Measurements from ENCODE around the gene ACBD4.

Gene ACBD4

GRCh38 chr17:45132572-45133463 is 2.7 kb upstream of the ACBD4 start (continued):
- TF ChIP-seq ZNF843 (tag by site-specific recombination; IDR thresholded peaks at IDR 0.05), result peak; percentile 49; the same call in 1 of the 2 replicates
- no peak for TF ChIP-seq ZNF302 (tag by site-specific recombination; IDR thresholded peaks at IDR 0.05; ENCODE audit: low read depth)
- TF ChIP-seq ZNF544 (tag by site-specific recombination; IDR thresholded peaks at IDR 0.05), result no peak
- no peak for TF ChIP-seq ZNF664 (tag by site-specific recombination; IDR thresholded peaks at IDR 0.05)
- peak; percentile 99 for TF ChIP-seq ZBTB10 (tag by site-specific recombination; IDR thresholded peaks at IDR 0.05)
- peak; percentile 27 for TF ChIP-seq ZNF654 (tag by site-specific recombination; IDR thresholded peaks at IDR 0.05; ENCODE audit: low read depth)
- TF ChIP-seq, protein P1, sequence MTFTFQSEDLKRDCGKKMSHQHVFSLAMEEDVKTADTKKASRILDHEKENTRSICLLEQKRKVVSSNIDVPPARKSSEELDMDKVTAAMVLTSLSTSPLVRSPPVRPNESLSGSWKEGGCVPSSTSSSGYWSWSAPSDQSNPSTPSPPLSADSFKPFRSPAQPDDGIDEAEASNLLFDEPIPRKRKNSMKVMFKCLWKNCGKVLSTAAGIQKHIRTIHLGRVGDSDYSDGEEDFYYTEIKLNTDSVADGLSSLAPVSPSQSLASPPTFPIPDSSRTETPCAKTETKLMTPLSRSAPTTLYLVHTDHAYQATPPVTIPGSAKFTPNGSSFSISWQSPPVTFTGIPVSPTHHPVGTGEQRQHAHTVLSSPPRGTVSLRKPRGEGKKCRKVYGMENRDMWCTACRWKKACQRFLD (tag by site-specific recombination; IDR thresholded peaks at IDR 0.05), result no peak
- TF ChIP-seq ZNF777 (tag by site-specific recombination; IDR thresholded peaks at IDR 0.05; ENCODE audit: borderline replicate concordance), result peak; percentile 74; the same call in 1 of the 2 replicates
- 0 out of 2 replicates have a peak, but pooled peaks have one; percentile 40 for TF ChIP-seq ZNF324 (tag by site-specific recombination; IDR thresholded peaks at IDR 0.05)
- no peak for TF ChIP-seq PRDM1 (tag by site-specific recombination; IDR thresholded peaks at IDR 0.05)
- peak; percentile 92; the same call in 1 of the 2 replicates for TF ChIP-seq ZNF2 (tag by site-specific recombination; IDR thresholded peaks at IDR 0.05)
- no peak for TF ChIP-seq SALL2 (tag by site-specific recombination; IDR thresholded peaks at IDR 0.05; ENCODE audit: borderline replicate concordance)
- TF ChIP-seq ZFP3 (tag by site-specific recombination; IDR thresholded peaks at IDR 0.05; ENCODE audit: low read depth), result no peak
- TF ChIP-seq HOXD13 (CRISPR knock-in tag; IDR thresholded peaks at IDR 0.05; ENCODE audit: borderline replicate concordance), result no peak
- TF ChIP-seq, protein P2, sequence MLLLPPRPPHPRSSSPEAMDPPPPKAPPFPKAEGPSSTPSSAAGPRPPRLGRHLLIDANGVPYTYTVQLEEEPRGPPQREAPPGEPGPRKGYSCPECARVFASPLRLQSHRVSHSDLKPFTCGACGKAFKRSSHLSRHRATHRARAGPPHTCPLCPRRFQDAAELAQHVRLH (tag by site-specific recombination; IDR thresholded peaks at IDR 0.05), result no peak
- no peak for TF ChIP-seq ZNF404 (tag by site-specific recombination; IDR thresholded peaks at IDR 0.05)
- TF ChIP-seq YY2 (tag by site-specific recombination; IDR thresholded peaks at IDR 0.05), result no peak
- TF ChIP-seq ZNF19 (tag by site-specific recombination; IDR thresholded peaks at IDR 0.05; ENCODE audit: low read depth), result no peak
- TF ChIP-seq, protein P3, sequence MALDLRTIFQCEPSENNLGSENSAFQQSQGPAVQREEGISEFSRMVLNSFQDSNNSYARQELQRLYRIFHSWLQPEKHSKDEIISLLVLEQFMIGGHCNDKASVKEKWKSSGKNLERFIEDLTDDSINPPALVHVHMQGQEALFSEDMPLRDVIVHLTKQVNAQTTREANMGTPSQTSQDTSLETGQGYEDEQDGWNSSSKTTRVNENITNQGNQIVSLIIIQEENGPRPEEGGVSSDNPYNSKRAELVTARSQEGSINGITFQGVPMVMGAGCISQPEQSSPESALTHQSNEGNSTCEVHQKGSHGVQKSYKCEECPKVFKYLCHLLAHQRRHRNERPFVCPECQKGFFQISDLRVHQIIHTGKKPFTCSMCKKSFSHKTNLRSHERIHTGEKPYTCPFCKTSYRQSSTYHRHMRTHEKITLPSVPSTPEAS (tag by site-specific recombination; IDR thresholded peaks at IDR 0.05), result peak; percentile 12; the same call in 1 of the 2 replicates
- TF ChIP-seq ZNF792 (tag by site-specific recombination; IDR thresholded peaks at IDR 0.05), result no peak
- TF ChIP-seq ZNF350 (tag by site-specific recombination; IDR thresholded peaks at IDR 0.05), result no peak
- TF ChIP-seq, protein P4, sequence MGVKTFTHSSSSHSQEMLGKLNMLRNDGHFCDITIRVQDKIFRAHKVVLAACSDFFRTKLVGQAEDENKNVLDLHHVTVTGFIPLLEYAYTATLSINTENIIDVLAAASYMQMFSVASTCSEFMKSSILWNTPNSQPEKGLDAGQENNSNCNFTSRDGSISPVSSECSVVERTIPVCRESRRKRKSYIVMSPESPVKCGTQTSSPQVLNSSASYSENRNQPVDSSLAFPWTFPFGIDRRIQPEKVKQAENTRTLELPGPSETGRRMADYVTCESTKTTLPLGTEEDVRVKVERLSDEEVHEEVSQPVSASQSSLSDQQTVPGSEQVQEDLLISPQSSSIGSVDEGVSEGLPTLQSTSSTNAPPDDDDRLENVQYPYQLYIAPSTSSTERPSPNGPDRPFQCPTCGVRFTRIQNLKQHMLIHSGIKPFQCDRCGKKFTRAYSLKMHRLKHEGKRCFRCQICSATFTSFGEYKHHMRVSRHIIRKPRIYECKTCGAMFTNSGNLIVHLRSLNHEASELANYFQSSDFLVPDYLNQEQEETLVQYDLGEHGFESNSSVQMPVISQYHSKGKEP (tag by site-specific recombination; IDR thresholded peaks at IDR 0.05), result no peak
- TF ChIP-seq BCL6B (tag by site-specific recombination; IDR thresholded peaks at IDR 0.05), result no peak
- no peak for TF ChIP-seq ZNF169 (tag by site-specific recombination; IDR thresholded peaks at IDR 0.05)
- TF ChIP-seq ZNF311 (tag by site-specific recombination; IDR thresholded peaks at IDR 0.05; ENCODE audit: borderline replicate concordance), result no peak
- TF ChIP-seq ZNF433 (tag by site-specific recombination; IDR thresholded peaks at IDR 0.05; ENCODE audit: low read depth), result no peak

All from HEK293 (cell line).